Epithelial cell of esophagus (primary cell): Measurements from ENCODE around the gene RAB13.

ENCODE experiments used
- DNase-seq: peaks from one replicate; pipeline ENCODE4 v3.0.0; 2010; ENCODE audit warnings: low read depth
- H3K4me3 ChIP-seq: 2 replicates; pipeline ENCODE4 v1.5.1; 2011; ENCODE audit warnings: mild to moderate bottlenecking, low read length, control low read depth
- CTCF ChIP-seq: IDR thresholded peaks from 2 replicates; pipeline ENCODE4 v1.5.1; 2011; ENCODE audit warnings: low read depth, mild to moderate bottlenecking, low read length, control low read depth, inconsistent platforms; ENCODE audit not compliant: insufficient read depth; ENCODE audit errors: missing control alignments

RAB13 gene

DNA sequence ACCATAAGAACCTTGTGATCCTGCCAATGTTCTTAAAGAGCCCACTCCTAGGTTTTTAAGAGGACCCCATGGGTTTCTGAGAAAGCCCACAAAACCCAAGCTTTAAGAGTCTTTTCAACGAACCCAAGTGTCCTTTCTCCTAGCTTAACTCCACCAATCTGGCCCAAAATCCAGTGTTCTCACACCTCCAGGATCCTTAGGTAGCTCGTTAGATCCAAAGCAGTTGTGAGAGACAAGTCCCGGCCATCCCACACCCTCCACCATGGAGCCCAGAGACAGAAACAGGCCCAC lies 41.4 kb downstream of the RAB13 start:
- DNase-seq: no peak
- no peak for TF ChIP-seq CTCF
- no peak overlapping the region for H3K4me3 ChIP-seq

DNA sequence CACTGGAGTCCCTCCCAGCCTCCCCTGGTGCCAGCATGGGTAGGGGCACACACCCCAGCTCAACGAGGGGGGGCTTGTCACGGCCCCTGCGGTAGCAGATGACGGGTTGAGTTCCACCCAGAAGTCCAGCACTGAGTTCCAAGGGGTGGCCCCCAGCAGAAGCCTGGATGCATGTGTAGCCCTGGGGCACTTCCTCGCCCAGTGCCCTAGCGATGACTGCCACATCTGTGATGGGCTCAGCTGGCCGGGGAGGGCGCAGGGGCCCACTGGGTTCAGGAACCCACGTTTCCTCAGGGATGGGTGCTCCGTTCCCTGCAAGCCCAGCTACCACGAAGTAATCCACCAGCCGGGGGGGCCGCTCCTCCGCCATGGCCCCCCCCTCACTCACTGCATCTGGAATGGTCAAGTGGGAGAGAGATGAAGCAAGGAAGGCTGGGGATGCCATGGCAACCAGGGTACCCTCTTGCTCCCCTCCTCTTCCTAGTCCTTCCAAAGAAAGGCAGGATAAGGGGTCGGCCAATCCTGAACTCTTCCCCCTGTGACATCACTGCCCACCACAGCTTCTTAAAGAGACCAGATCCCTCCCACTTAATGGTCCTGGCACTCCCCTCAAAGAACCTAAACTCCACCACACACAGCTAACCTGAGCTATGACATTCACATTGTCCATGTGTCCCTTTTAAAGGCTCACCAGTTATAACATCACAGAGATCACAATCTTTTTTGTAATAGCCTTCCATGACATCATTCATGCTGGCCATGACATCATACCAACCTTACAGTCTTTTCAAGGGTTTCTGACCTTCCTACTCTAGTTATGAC lies 41.9 kb downstream of the RAB13 start:
- no peak overlapping the region for H3K4me3 ChIP-seq
- no peak for DNase-seq
- no peak for TF ChIP-seq CTCF

DNA sequence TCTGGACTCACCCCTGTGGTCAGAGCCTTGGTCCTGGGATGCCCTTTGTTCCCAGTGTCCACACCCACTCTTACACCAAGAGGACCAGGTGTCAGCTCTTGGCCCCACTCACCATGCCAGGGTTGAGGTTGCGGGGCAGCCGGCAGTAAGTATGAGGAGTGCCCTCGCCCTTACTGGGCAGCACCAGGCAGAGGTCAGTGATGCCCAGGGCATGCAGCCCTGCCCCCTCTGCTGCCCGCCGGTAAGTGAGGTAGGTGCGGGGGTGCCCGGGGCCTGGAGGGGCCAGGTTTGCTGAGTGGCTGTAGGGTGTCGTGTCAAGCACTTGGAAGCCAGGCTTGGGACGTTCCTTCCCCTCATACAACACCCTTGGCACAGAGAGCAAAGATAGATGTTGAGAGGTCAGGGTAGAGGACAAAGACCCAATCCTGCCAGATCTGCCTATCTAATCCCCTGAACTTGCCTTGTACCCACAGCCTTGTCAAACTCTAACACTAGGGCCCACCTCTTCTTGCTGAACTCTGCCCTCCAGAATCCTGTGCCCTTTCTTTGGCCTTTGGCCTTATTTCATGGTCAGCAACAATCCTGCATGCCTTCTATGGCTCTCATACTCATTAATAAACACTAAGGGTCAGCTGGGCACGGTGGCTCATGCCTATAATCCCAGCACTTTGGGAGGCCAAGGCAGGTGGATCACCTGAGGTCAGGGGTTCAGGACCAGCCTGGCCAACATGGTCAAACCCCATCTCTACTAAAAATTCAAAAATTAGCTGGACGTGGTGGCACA lies 43.2 kb downstream of the RAB13 start:
- no peak overlapping the region for H3K4me3 ChIP-seq
- no peak for TF ChIP-seq CTCF
- DNase-seq: no peak

GRCh38 chr1:153941826-153942725 lies 44.1 kb downstream of the RAB13 start:
- no peak for TF ChIP-seq CTCF
- H3K4me3 ChIP-seq: no peak overlapping the region

GRCh38 chr1:153940756-153941155 lies 45.4 kb downstream of the RAB13 start:
- TF ChIP-seq CTCF: no peak
- DNase-seq: no peak
- H3K4me3 ChIP-seq: no peak overlapping the region

More at GRCh38 chr1:153941826-153942725, 44.1 kb downstream of the RAB13 start:
- DNase-seq: no peak

DNA sequence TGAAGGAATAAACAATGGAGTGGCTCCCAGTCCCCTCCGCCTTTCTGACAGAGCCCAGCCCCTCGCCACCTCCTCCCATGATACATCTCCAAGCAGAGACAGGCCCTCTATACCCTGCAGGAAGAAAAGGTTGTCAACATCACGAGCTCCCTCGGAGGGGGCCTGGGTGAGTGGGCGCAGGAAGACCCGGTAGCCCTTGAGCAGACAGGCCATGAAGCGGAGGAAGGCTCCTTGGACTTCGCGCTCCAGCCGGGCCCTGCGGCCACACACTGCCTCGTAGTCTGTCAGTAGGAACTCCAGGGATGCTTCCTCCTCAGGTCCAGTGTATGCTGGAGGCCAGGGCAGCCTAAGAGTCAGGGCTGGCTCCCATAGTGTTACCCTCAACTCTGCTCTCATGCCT lies 46.7 kb downstream of the RAB13 start:
- H3K4me3 ChIP-seq: no peak overlapping the region
- TF ChIP-seq CTCF: no peak
- DNase-seq: no peak
